Activated B cell treated with CpG ODN at 0.5 μM for 24 hours (primary cell): ENCODE results near the gene KCNQ2. TPM values are rescaled to one million over a fixed set of nuclear protein-coding genes. Genes with fewer than 3 reads are reported as not detected.

ENCODE experiments used
- ATAC-seq: fragments of 200-7000 bp; cut with Tn5 transposase; one replicate; pipeline ENCODE4 v1.10.0; 2021; ENCODE audit warnings: low read depth, mild to moderate bottlenecking, moderate library complexity
- CTCF ChIA-PET: fragments of 350-600 bp; sonication (Branson Sonifier 250); formaldehyde crosslinking; loops from one replicate; lab custom pipeline; 2021; ENCODE audit warnings: antibody characterized with exemption; lab: Charles Lee
- POLR2A ChIA-PET: fragments of 350-600 bp; sonication (Branson Sonifier 250); formaldehyde crosslinking; loops from one replicate; lab custom pipeline; 2021; ENCODE audit warnings: antibody characterized with exemption; lab: Charles Lee
- DNase-seq: peaks from one replicate; pipeline ENCODE4 v3.0.0; 2022
- H3K27ac Mint-ChIP-seq: one replicate; pipeline ENCODE4 v1.8.0; 2020; ENCODE audit warnings: mixed read lengths
- H3K27me3 Mint-ChIP-seq: one replicate; pipeline ENCODE4 v1.8.0; 2021; ENCODE audit warnings: mixed read lengths
- H3K36me3 Mint-ChIP-seq: one replicate; pipeline ENCODE4 v1.8.0; 2021; ENCODE audit warnings: low read depth, mixed read lengths
- H3K4me1 Mint-ChIP-seq: one replicate; pipeline ENCODE4 v1.8.0; 2021; ENCODE audit warnings: mixed read lengths
- H3K4me3 Mint-ChIP-seq: one replicate; pipeline ENCODE4 v1.8.0; 2020; ENCODE audit warnings: mild to moderate bottlenecking, mixed read lengths
- H3K9me3 Mint-ChIP-seq: one replicate; pipeline ENCODE4 v1.8.0; 2020; ENCODE audit warnings: mixed read lengths
- intact Hi-C: fragments of 100-400 bp; cut with micrococcal nuclease; formaldehyde crosslinking; loops from one replicate; pipeline ENCODE4 v1.15.1; 2024
- total RNA-seq: library from RNA; stranded (reverse); gene quantifications from 2 replicates; pipeline ENCODE4 v1.2.3, GENCODE V29; 2022
- TF ChIP-seq, protein P1 (sequence below): fragments of 200-600 bp; IDR thresholded peaks from one replicate; pipeline ENCODE4 v1.8.0; 2022; ENCODE audit warnings: antibody characterized with exemption, mild to moderate bottlenecking

Gene KCNQ2
- total RNA-seq, 1 donor from 2014 or later = not detected

- H3K4me1 Mint-ChIP-seq = no peaks in the 10 kb centered on the region
- no peak overlapping the region for H3K27ac Mint-ChIP-seq
- no peaks in the 10 kb centered on the region for H3K36me3 Mint-ChIP-seq
- H3K4me3 Mint-ChIP-seq = no peak overlapping the region
- ChIA-PET POLR2A (no interaction called here), CTCF (no interaction called here)
- TF ChIP-seq, protein P1, sequence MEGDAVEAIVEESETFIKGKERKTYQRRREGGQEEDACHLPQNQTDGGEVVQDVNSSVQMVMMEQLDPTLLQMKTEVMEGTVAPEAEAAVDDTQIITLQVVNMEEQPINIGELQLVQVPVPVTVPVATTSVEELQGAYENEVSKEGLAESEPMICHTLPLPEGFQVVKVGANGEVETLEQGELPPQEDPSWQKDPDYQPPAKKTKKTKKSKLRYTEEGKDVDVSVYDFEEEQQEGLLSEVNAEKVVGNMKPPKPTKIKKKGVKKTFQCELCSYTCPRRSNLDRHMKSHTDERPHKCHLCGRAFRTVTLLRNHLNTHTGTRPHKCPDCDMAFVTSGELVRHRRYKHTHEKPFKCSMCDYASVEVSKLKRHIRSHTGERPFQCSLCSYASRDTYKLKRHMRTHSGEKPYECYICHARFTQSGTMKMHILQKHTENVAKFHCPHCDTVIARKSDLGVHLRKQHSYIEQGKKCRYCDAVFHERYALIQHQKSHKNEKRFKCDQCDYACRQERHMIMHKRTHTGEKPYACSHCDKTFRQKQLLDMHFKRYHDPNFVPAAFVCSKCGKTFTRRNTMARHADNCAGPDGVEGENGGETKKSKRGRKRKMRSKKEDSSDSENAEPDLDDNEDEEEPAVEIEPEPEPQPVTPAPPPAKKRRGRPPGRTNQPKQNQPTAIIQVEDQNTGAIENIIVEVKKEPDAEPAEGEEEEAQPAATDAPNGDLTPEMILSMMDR = no peak
- peaks cover 4% of the 10 kb centered on the region for H3K9me3 Mint-ChIP-seq
- no peak for ATAC-seq
- intact Hi-C loops = no loop called here
- DNase-seq = no peak
- no peaks in the 10 kb centered on the region for H3K27me3 Mint-ChIP-seq
These were observed 121.1 kb downstream of the KCNQ2 start for GRCh38 chr20:63351326-63351700.

- Mint-ChIP-seq H3K9me3 (peaks cover 4% of the 10 kb centered on the region), H3K27me3 (no peaks in the 10 kb centered on the region), H3K36me3 (no peaks in the 10 kb centered on the region), H3K4me1 (no peaks in the 10 kb centered on the region), H3K4me3 (no peak overlapping the region), H3K27ac (no peak overlapping the region)
- DNase-seq = no peak
- ChIA-PET POLR2A (no interaction called here), CTCF (no interaction called here)
- intact Hi-C loops = no loop called here
- no peak for ATAC-seq
- TF ChIP-seq, protein P1 = no peak
These were observed 121.7 kb downstream of the KCNQ2 start for GRCh38 chr20:63350597-63351325.

Other genes with a start within 250 kb of the KCNQ2 start
- not detected in 2 replicates for gene BIRC7, start 236.8 kb downstream of the KCNQ2 start, total RNA-seq
- gene NKAIN4, start 218.2 kb downstream of the KCNQ2 start, total RNA-seq = not detected in 2 replicates
- gene ARFGAP1, start 199.8 kb downstream of the KCNQ2 start, total RNA-seq = 72.4 and 85.8 TPM in 2 replicates
- gene COL20A1, start 179.5 kb downstream of the KCNQ2 start, total RNA-seq = not detected in 2 replicates
- not detected in 2 replicates for gene CHRNA4, start 111.3 kb downstream of the KCNQ2 start, total RNA-seq
- 1.2 and 1.6 TPM in 2 replicates for gene EEF1A2, start 26.4 kb upstream of the KCNQ2 start, total RNA-seq
- 170 and 172 TPM in 2 replicates for gene PPDPF, start 48.1 kb upstream of the KCNQ2 start, total RNA-seq
- 0.49 and 0.69 TPM in 2 replicates for gene PTK6, start 64.7 kb upstream of the KCNQ2 start, total RNA-seq
- gene SRMS, start 75.1 kb upstream of the KCNQ2 start, total RNA-seq = 0.16 TPM in 1 of 2 replicates, not detected in the other
- gene FNDC11, start 81.5 kb upstream of the KCNQ2 start, total RNA-seq = 0.78 and 1.3 TPM in 2 replicates
- 25.4 and 28.9 TPM in 2 replicates for gene HELZ2, start 101.6 kb upstream of the KCNQ2 start, total RNA-seq
- gene GMEB2, start 154.4 kb upstream of the KCNQ2 start, total RNA-seq = 16.9 and 17.4 TPM in 2 replicates
- 4.9 and 6.1 TPM in 2 replicates for gene STMN3, start 180.8 kb upstream of the KCNQ2 start, total RNA-seq
- 24.1 and 33.8 TPM in 2 replicates for gene RTEL1, start 185.7 kb upstream of the KCNQ2 start, total RNA-seq
- not detected in 2 replicates for gene TNFRSF6B, start 224.0 kb upstream of the KCNQ2 start, total RNA-seq
- gene ARFRP1, start 235.3 kb upstream of the KCNQ2 start, total RNA-seq = 63.5 and 66.0 TPM in 2 replicates
- gene ZGPAT, start 235.4 kb upstream of the KCNQ2 start, total RNA-seq = 40.7 and 44.0 TPM in 2 replicates